GDM1 (cell line): ENCODE data around the gene DDX55.

Experiments used
- DNase-seq: peaks from one replicate; lab custom pipeline; 2025; lab: John Stamatoyannopoulos, UW

DDX55 gene

DNA sequence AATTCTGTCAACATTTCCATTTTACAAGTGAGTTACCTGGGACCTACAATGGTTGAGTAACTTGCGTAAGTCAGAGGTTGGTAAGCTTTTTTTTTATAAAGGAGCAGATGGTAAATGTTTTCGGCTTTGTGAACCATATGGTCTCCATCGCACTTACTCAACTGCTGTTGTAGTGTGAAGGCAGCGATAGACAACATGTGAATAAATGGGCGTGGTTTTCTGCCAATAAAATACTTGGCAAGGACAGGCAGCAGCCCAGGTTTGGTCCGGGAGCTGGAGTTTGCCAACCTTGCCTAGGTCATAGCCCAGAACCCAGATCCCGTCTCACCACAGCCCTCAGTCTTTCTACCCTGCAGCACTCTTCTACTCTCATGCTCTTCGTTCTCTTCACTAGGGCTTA, 6.3 kb downstream of the DDX55 start:
- DNase-seq: no peak

DNA sequence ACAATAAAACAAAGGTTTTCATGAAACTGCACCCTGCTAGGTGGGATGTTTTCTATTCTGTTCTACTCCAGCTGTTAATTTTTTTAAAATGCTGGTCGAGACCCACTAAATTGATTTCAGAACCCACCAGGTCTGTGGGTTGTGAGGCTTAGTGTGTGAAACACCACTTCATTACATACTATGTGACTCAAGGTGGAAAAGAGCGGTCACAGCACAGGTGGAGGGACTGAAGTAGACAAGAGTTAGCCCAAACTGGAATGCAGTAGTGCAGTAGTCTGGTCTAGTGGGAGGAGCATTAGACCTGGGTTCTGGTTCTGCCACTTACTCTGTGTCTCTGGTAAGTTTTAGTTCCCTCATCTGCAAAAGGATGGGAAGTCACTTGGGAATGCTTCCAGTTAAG, 12.2 kb downstream of the DDX55 start:
- no peak for DNase-seq

DNA sequence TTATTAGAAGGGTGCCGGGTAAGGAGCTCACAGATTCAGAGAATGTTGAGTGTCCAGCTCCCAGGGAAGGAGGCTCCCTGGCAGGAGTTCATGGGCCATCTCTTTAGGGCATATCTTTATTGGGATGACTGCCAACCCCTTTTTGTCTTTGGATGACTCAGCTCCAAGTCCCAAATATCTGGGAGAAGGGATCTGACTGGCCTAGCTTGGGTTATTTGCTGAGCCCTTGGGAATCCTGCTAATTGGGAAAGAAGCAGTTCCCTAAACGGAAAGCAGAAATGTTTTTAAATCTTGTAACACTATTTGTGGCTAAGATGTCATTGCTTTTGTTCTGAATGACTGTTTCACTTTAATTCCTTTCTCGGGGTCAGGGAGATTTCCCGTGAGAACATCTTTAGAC, 12.6 kb downstream of the DDX55 start:
- no peak for DNase-seq

DNA sequence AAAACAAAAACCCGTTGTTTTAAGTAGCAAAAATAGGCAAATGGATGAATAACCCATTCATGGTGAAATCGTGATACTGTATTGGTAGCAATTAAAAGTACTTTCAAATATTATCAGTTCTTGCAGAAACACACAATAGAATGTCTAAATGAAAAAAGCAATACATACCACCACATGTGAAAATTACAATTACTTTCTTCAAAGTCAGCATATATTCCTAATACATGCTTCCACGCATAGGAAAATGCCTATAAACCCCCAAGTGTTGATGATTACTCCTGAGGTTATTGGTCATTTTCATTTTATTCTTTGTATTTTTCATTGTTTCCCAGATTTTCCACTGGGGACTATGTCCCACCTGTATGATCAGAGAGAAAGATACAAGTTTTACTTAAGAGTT, 15.2 kb downstream of the DDX55 start:
- DNase-seq: no peak

DNA sequence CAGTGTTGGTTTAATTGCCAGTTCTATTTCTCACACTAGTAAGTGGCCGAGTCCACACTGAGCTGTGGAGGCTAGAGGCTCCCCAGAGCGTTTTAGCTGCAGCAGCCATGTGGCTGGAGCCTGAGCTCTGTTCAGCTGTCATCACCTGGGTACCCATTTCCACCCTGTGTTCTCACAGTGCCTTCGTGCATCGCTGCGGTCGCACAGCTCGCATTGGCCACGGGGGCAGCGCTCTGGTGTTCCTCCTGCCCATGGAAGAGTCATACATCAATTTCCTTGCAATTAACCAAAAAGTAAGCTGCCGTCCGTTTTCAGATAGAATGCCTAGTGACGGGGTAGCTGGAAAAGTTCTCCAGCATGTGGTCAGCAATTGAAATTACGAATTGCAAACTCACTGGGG, 15.7 kb downstream of the DDX55 start:
- no peak for DNase-seq

DNA sequence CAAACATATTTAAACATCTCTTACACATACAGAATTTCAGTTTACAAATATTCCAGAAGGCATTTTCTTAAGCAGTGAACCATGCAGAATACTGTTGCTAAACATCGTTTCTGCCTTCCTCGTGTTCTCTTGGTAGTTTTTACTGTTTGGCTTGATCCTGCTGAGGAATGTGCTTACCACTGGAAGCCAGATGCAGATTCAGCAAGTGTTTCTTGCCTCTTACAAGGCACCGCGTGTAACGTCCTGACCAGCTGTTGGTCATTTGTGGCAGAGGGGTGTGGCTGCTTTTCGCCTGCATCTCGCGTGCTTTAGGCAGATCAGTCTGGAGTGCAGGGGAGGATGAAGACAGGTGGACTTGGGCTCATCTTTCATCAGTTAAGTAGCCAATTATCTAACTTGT, 19.2 kb downstream of the DDX55 start:
- DNase-seq: no peak

DNA sequence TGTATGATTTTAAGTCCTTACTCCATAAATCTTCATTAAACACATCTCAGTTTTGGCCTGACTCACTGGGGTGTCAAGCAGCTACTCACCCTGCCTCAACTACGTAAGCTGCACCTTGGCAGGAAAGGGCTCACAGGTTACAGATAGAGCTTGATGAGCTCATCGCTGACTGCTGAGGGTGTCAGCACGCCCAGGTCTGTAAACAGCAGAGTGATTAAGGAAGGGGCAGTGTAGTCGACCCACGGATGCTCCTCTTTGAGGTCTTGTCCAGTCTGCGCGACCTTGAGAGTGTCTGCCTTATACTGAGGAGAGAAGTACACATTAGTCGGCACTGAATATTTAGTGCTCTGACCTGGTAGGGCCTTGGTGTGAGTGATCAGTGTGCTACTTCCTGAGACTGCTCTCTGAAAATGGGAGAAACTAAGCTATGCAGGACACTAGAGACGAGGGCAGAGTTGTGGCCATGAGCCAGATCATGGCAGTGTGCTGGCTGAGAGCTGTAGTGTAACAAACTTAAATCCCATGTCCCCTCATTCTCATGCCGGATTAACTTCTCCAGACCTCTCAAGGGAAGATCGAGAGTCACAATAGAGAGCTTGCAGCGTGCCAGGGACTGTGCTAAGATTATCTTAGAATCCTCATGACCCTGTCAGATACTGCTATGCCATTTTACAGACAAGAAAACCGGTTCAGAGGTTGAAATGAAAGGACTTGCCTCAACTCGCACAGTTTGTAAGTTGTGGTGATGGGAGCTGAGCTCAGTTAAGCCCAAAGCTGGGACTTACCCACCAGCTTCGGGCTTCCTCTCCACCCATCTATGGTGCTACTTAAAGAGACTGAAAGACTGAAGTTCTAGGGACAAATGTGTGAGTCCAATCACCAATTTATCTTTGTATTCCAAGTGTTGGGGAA, 20.0 kb downstream of the DDX55 start:
- DNase-seq: no peak

DNA sequence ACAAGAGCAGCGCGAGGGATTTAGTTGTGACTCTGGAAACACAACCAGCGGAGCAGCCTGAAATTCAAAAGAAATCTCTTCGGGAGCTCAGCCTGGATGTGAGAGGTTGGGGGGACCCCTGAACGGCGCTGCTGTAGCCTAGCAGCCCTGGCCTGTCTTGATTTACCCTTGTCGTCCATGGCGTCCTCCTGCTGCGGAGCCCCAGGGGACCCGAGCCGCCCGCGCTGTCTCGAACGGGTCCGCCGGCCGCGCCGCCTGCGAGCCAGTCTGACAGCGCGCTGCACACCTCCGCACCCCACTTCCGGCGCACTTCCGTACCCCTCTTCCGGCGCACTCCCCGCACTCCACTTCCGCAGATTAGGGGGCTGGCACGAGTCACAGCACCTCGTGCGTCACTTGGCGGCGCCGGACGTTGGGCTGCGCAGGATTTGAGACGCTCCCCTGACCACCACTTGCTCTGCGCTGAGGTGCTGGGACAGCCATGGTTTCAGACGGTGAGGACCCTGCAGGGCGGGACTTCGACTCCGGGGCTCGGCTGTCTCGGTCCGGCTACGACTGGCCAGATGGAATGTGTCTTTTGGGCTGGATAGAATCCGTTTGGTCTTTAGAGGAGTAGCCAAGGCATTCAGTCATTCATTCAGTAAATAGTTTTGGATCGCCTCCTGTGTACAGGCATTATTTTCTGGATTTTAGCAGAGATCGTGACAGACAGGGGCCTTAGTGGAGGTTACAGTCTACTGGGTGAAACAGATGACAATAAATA, 31.7 kb downstream of the DDX55 start, which contains the start of the genes EIF2B1 and GTF2H3:
Gene EIF2B1 (minus strand): TSS at position 308 of the 763 bp plus-strand sequence. CDS start 129 bp downstream, at position 179.
Gene GTF2H3 (plus strand): TSS at position 451 of the 763 bp plus-strand sequence. CDS start 31 bp downstream, at position 482.
- DNase-seq: peak; percentile 96

DNA sequence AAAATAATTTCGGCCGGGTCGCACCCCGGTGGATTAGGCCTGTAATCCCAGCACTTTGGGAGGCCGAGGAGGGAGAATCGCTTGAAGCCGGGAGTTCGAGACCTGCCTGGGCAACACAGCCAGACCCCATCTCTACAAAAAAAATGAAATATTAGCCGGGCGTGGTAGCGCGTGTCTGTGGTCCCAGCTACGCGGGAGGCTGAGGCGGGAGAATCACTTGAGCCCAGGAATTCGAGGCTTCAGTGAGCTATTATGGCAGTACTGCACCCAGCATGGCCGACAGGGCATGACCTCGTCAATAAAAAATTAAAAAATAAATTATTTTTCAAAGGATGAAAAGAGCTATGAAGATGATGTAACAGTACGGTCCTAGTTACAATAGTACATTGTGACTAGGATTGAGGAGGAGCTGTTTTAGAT, 32.3 kb downstream of the DDX55 start:
- no peak for DNase-seq

DNA sequence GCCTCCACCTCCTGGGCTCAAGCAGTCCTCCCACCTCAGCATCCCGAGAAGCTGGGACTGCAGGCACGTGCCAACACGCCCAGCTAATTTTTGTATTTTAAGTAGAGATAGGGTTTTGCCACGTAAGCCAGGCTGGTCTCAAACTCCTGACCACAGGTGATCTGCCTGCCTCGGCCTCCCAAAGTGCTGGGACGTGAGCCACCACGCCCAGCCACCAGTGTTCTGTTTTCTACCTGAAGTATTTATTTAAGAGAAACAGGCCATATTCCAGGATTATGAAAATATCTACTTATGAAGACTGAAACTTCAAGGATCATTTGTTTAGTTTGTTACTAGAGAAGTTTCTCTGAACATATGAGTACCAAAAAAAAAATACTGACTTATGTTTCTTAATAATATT, 42.0 kb downstream of the DDX55 start:
- DNase-seq: no peak

DNA sequence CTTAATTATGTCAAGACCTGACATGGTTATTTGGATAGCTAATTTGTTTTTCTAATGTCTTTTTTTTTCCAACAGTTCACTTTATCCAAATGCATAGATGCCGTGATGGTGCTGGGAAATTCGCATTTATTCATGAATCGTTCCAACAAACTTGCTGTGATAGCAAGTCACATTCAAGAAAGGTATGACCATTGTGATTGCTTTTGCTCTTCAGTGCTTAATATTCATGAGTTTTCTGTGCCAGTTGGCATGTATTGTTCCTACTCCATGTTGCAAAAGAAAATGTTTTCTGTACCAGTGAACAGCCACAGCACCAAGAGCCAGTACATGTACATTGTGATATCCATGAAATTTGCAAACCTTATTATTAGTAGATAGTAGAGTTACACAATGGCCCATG, 43.5 kb downstream of the DDX55 start:
- no peak for DNase-seq

DNA sequence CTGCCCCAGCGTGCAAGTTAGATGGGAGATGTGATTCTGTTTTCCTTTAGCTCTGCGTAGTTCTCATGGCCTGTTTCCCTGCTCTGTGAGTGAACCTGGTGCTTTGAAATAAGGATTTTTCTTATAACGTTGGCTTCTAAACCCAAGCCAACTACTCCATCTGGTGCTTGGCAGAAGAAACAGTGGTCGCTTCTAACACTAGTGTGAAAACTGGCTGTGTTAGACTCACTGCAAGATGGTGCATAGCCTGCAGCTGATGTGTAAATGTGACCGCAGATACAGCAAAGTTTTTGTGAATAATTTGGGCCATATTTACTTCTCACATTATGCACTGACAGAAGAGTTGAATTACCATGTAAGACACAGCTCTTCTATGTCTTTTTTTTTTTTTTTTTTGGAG, 44.0 kb downstream of the DDX55 start:
- DNase-seq: no peak

DNA sequence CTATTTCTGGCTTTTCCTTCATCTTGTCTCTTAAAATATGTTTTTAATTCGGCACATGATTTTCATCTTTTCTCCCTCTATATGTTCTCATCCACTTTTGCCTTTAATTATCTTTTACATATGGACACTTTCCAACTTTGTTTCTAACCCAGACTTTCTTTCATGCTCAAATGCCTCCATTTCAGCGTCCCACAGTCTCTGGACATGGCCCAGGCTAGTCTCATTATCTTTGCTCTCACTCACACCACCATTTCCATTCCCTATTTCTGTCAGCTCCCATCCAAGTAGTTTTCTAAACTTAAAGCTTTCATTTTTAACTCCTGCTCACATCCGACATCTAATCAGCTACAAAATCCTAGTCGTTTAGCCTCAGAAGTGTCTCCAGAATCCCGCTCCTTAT, 46.5 kb downstream of the DDX55 start:
- DNase-seq: no peak

DNA sequence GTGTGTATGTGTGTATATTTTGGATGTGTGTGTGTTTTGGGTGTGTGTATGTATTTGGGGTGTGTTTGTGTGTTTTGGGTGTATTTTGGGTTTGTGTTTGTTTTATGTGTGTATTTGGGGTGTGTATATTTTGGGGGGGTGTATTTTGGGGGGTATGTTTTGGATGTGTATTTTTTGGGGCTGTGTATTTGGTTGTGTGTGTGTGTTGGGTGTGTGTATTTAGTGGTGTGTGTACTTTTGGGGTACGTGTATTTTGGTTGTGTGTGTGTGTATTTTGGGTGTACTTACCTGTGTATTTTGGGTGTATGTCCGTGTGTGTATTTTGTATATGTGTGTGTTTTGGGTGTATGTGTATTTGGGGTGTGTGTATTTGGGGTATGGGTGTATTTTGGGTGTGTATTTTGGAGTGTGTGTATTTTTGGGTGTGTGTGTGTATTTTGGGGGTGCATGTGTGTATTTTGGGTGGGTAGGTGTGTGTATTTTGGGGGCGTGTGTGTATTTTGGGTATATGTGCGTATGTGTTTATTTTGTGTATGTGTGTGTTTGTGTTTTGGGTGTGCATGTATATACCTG, 52.3 kb downstream of the DDX55 start:
- DNase-seq: no peak

DNA sequence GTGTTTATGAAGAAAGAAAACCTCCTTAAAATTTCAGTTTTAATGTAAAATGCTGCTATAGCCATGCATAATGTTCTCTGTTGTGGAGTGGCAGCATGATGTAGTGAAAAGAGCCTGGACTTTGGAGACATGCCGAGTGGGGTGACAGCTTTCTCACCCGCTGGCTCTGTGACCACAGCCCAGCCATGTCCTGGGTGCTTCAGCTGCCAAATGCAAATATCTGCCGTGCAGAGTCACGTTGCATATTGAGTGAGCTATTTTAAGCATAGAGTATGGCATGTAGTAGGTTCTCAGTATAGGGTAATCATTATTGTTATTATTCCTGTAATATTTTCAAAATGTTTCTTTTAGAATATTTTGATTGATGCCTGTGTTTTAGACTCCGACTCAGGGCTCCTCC, 53.5 kb downstream of the DDX55 start:
- no peak for DNase-seq

DNA sequence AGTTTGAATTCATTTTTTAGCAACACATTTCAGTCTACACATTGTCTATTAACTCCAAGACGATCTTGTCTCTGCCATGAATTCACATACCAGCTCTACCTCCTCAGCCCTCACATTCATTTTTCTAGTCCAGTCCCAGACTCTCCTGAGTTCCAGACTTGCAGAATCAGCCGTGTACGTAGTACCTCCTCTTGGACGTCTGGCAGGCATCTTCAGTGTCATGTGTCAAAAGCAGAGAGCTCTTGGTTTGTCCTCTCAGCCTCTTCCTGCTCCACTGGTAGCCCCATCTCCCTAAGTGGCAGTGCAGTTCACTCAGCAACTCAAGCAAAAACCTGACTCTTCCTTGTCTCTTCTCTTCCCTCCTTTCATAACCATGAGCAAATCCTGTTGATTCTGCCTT, 54.5 kb downstream of the DDX55 start:
- DNase-seq: no peak

DNA sequence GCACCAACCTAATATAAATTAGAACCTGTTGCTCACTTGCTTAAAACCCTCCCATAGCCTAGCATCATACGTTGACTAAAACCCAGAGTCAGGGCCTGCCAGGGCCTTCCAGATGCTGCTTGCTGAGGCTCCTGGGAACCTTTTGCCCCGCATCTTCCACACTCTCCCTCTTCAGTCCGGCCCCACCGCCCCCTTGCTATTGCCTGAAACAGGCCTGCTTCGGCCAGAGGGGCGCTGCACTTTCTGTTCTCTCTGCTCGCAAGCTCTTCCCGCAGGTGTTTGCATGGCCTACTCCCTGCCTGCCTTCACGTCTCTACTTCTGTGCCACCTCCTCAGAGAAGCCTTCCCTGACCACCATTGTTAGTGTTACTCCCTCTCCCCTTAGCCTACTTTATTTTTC, 55.3 kb downstream of the DDX55 start:
- DNase-seq: no peak

DNA sequence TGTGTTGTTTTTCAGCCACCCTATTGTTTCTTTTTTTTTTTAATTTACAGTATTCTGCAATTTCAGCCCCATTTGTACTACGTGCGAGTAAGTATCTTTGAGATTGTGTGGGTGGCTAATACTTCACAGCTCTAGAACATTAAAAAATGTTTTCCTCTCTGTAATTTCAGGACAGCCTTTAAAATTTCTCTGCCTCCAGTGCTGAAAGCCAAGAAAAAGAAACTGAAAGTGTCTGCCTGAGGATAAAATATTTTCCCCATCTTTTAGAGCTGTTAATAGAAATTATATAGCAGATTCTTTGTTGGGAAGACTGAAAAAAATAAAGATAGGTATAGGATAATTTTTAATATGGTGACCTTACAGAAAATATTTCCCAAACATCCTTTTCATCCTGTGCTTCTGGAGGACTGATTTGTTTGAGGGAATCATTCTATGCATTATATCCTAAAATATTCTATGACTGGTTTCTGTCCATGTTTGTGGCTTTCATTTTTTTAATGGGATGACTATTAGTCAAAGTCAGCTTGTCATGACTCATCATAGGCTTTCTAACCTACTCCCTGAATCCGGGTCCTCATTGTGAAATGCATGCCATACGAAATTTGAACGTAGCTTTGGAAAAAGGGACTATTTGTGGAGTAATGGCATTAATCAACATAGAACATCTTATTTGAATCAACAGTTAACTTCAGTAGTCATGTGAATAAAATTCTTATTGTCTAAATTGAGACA, 58.3 kb downstream of the DDX55 start:
- DNase-seq: no peak

DNA sequence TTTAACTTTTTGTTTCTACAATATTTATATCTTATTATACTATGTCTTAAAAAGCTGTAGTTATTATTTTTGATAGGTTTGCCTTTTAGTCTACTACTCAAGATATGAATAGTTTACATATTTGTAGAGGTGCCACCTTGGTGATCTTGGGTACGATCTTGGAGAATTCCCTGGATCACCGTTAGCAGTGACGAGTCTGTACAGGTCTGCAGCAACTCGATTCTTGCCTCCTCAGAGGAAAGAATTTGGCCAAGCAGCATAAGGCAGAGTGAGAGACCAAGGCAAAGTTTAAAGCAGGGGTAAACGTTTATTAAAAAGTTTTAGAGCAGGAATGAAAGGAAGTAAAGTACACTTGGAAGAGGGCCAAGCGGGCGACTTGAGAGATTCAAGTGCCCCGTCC, 65.9 kb downstream of the DDX55 start:
- no peak for DNase-seq
